ENCODE data around the gene KRTAP12-1. TPM values are rescaled to one million over a fixed set of nuclear protein-coding genes. Genes with fewer than 3 reads are reported as not detected.

Gene KRTAP12-1
- total and polyA plus RNA-seq, 2 experiments from 2014 or later: not detected

DNA sequence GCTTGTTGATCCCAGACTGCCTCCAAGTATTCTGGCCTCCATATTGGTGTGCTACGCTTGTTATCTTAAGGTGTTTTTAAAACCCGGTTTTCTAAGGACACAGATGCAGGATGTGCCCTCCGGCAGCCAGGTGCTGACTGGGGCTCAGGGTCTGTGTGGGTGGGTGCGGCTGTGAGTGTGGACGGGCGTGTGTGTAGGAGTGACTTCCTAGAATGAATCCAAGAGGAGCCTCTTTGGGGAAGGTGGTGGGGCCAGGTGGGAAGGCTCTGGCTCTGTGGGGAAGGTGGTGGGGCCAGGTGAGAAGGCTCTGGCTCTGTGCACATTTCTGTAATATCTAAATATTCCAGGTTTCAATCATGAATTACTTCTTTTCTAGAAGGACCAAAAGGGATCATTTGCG lies 42.2 kb upstream of the KRTAP12-1 start:
- 57 to 60% methylated on average over 7 of the region's 7 CpGs for WGBS, 2 experiments (ENCODE audit: low coverage in 1 of 2, low lambda C conversion rate in 2 of 2, missing lambda C conversion rate in 2 of 2)
- no peak for TF ChIP-seq EZH2 (IDR thresholded peaks at IDR 0.05; ENCODE audit: insufficient read depth, poor library complexity, severe bottlenecking)
- TF ChIP-seq EZH2phosphoT487 (IDR thresholded peaks at IDR 0.05; ENCODE audit: insufficient read depth, low read depth): no peak

DNA sequence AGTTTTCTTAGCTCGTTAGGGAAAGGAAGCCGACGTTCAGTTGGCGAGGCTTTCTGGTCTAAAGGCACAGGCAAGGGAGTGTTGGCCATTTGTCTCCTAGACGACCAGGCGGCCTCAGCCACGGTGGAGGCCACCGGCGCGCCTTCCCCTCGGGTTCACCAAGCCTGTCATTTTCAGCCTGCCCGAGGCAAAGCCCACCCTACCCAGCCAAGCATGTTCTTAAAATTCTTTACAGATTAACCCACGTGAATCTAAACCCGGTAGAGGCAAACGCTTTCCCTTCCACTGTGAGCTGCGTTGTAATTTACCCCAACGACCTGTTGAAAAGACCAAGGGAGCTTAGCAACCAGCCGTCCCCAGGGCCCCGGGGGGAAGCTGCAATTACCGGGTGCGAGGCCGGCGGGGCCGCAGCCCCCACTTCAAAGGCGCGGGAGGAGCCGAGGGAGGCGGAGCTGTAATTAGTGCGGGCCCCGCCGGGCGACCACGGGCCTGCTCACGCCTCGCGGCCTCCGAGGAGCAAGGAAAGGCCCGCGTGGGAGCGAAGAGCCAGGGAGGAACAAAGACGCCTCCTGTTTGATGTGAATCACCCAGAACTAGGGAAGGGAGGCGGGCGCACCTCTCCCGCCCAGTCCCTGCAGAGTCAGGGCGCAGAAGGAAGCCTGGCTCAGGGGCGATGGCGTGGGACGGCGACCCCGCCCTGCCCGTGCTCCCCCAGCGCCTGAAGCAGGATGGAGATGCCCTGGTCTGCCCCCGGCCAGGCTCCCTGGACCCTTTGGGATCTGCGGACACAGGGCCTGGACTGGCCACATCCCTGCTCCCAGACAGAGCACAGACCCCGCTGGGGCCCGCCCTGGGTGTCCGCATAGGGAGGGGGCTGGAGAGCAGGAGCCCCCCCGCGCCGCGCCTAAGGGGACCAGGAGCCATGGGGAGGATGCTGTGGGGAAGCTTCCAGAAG lies 41.5 kb upstream of the KRTAP12-1 start:
- no peaks in the 10 kb centered on the region for H3F3A ChIP-seq (ENCODE audit: insufficient read depth)
- no peaks in the 10 kb centered on the region for H3K9me2 ChIP-seq (ENCODE audit: insufficient read depth)
- no peaks in the 10 kb centered on the region for H3K9me3 ChIP-seq (ENCODE audit: low read depth)
- no peaks in the 10 kb centered on the region for H3K36me3 ChIP-seq (ENCODE audit: low read depth)
- peak; percentile 31 for DNase-seq
- no peak overlapping the region for H3K4me3 ChIP-seq
- H3K79me2 ChIP-seq (ENCODE audit: insufficient read depth): no peaks in the 10 kb centered on the region
- no peak overlapping the region for H2AFZ ChIP-seq
- H4K20me1 ChIP-seq (ENCODE audit: insufficient read depth): no peaks in the 10 kb centered on the region
- no peak overlapping the region for H3K27ac ChIP-seq
- in situ Hi-C loops (cut with MboI): no loop called here
- H3K4me2 ChIP-seq (ENCODE audit: unreplicated experiment): no peak overlapping the region
- H3K9ac ChIP-seq: no peak overlapping the region
- no peaks in the 10 kb centered on the region for H3K4me1 ChIP-seq (ENCODE audit: insufficient read depth)
- WGBS, 2 experiments (ENCODE audit: low coverage in 1 of 2, low lambda C conversion rate in 2 of 2, missing lambda C conversion rate in 2 of 2): 11 to 13% methylated on average over 57 to 58 of the region's 61 CpGs
- no peak for TF ChIP-seq EZH2 (IDR thresholded peaks at IDR 0.05; ENCODE audit: insufficient read depth, poor library complexity, severe bottlenecking)
- TF ChIP-seq EZH2phosphoT487 (IDR thresholded peaks at IDR 0.05; ENCODE audit: insufficient read depth, low read depth): no peak
- H3K27me3 ChIP-seq (replicated peaks; ENCODE audit: insufficient read depth): peaks cover 78% of the 10 kb centered on the region

More for the DNA sequence above, 42.2 kb upstream of the KRTAP12-1 start:
- DNase-seq: no peak
- Histone ChIP-seq H3K4me1 (ENCODE audit: insufficient read depth) (no peaks in the 10 kb centered on the region), H3K4me2 (ENCODE audit: unreplicated experiment) (no peak overlapping the region), H3K27me3 (replicated peaks; ENCODE audit: insufficient read depth) (peaks cover 71% of the 10 kb centered on the region), H2AFZ (no peak overlapping the region), H3F3A (ENCODE audit: insufficient read depth) (no peaks in the 10 kb centered on the region), H3K79me2 (ENCODE audit: insufficient read depth) (no peaks in the 10 kb centered on the region), H3K4me3 (no peak overlapping the region), H3K27ac (no peak overlapping the region), H3K36me3 (ENCODE audit: low read depth) (no peaks in the 10 kb centered on the region), H4K20me1 (ENCODE audit: insufficient read depth) (no peaks in the 10 kb centered on the region), H3K9ac (no peak overlapping the region), H3K9me3 (ENCODE audit: low read depth) (no peaks in the 10 kb centered on the region), H3K9me2 (ENCODE audit: insufficient read depth) (no peaks in the 10 kb centered on the region)
- in situ Hi-C loops (cut with MboI): no loop called here

- H3K27me3 ChIP-seq (replicated peaks; ENCODE audit: insufficient read depth): peaks cover 79% of the 10 kb centered on the region
- no peaks in the 10 kb centered on the region for H3F3A ChIP-seq (ENCODE audit: insufficient read depth)
- H3K9me3 ChIP-seq (ENCODE audit: low read depth): no peaks in the 10 kb centered on the region
- no peak overlapping the region for H3K9ac ChIP-seq
- in situ Hi-C loops (cut with MboI): no loop called here
- DNase-seq: no peak
- H3K79me2 ChIP-seq (ENCODE audit: insufficient read depth): no peaks in the 10 kb centered on the region
- H3K36me3 ChIP-seq (ENCODE audit: low read depth): no peaks in the 10 kb centered on the region
- no peaks in the 10 kb centered on the region for H3K4me1 ChIP-seq (ENCODE audit: insufficient read depth)
- H3K9me2 ChIP-seq (ENCODE audit: insufficient read depth): no peaks in the 10 kb centered on the region
- 48 to 58% methylated on average over 5 of the region's 5 CpGs for WGBS, 2 experiments (ENCODE audit: low coverage in 1 of 2, low lambda C conversion rate in 2 of 2, missing lambda C conversion rate in 2 of 2)
- TF ChIP-seq EZH2 (IDR thresholded peaks at IDR 0.05; ENCODE audit: insufficient read depth, poor library complexity, severe bottlenecking): no peak
- no peak for TF ChIP-seq EZH2phosphoT487 (IDR thresholded peaks at IDR 0.05; ENCODE audit: insufficient read depth, low read depth)
- no peak overlapping the region for H3K4me3 ChIP-seq
- H3K27ac ChIP-seq: no peak overlapping the region
- H2AFZ ChIP-seq: no peak overlapping the region
- H3K4me2 ChIP-seq (ENCODE audit: unreplicated experiment): no peak overlapping the region
- no peaks in the 10 kb centered on the region for H4K20me1 ChIP-seq (ENCODE audit: insufficient read depth)
Measured at GRCh38 chr21:44722731-44723130, 40.8 kb upstream of the KRTAP12-1 start.

GRCh38 chr21:44720170-44720569 lies 38.2 kb upstream of the KRTAP12-1 start:
- Histone ChIP-seq H3K27ac (no peak overlapping the region), H3K4me2 (ENCODE audit: unreplicated experiment) (no peak overlapping the region), H4K20me1 (ENCODE audit: insufficient read depth) (no peaks in the 10 kb centered on the region), H3K9me2 (ENCODE audit: insufficient read depth) (no peaks in the 10 kb centered on the region), H2AFZ (no peak overlapping the region), H3K4me1 (ENCODE audit: insufficient read depth) (no peaks in the 10 kb centered on the region), H3K9me3 (ENCODE audit: low read depth) (no peaks in the 10 kb centered on the region), H3K79me2 (ENCODE audit: insufficient read depth) (no peaks in the 10 kb centered on the region), H3K9ac (no peak overlapping the region), H3K27me3 (replicated peaks; ENCODE audit: insufficient read depth) (peaks cover 80% of the 10 kb centered on the region), H3F3A (ENCODE audit: insufficient read depth) (no peaks in the 10 kb centered on the region), H3K4me3 (no peak overlapping the region), H3K36me3 (ENCODE audit: low read depth) (no peaks in the 10 kb centered on the region)
- in situ Hi-C loops (cut with MboI): no loop called here
- TF ChIP-seq EZH2phosphoT487 (IDR thresholded peaks at IDR 0.05; ENCODE audit: insufficient read depth, low read depth) (no peak), EZH2 (IDR thresholded peaks at IDR 0.05; ENCODE audit: insufficient read depth, poor library complexity, severe bottlenecking) (no peak)
- WGBS, 2 experiments (ENCODE audit: low coverage in 1 of 2, low lambda C conversion rate in 2 of 2, missing lambda C conversion rate in 2 of 2): 18 to 25% methylated on average over 2 of the region's 2 CpGs
- DNase-seq: no peak
